Endodermal cell (in vitro differentiated cells): ENCODE results near the gene CAV3. TPM values are rescaled to one million over a fixed set of nuclear protein-coding genes. Genes with fewer than 3 reads are reported as not detected.

Experiments
- DNase-seq: peaks from one replicate; pipeline ENCODE4 v3.0.0-alpha.2; 2017
- H3K27ac ChIP-seq: 2 replicates; pipeline ENCODE4 v1.5.1; 2013; ENCODE audit warnings: mild to moderate bottlenecking, low read depth, low read length, moderate library complexity
- H3K27me3 ChIP-seq: 2 replicates; pipeline ENCODE4 v1.6.1; 2013; ENCODE audit warnings: mild to moderate bottlenecking, low read length, moderate library complexity; ENCODE audit not compliant: insufficient read depth, control insufficient read depth, poor library complexity, severe bottlenecking
- H3K36me3 ChIP-seq: 2 replicates; pipeline ENCODE4 v1.7.0; 2013; ENCODE audit warnings: mild to moderate bottlenecking, low read length, moderate library complexity; ENCODE audit not compliant: control insufficient read depth, insufficient read depth
- H3K4me1 ChIP-seq: one replicate; pipeline ENCODE4 v1.7.0; 2013; ENCODE audit warnings: low read length; ENCODE audit not compliant: control insufficient read depth, insufficient read depth
- H3K4me3 ChIP-seq: 2 replicates; pipeline ENCODE4 v1.5.1; 2013; ENCODE audit warnings: mild to moderate bottlenecking, low read length, moderate library complexity
- H3K9ac ChIP-seq: 2 replicates; pipeline ENCODE4 v1.6.1; 2013; ENCODE audit warnings: mild to moderate bottlenecking, low read length, moderate library complexity; ENCODE audit not compliant: poor library complexity, severe bottlenecking; ENCODE audit errors: extremely low read depth
- H3K9me3 ChIP-seq: 2 replicates; pipeline ENCODE4 v1.6.1; 2013; ENCODE audit warnings: mild to moderate bottlenecking, low read length, moderate library complexity; ENCODE audit not compliant: control insufficient read depth
- H3K27ac Mint-ChIP-seq: 2 replicates; pipeline ENCODE4 v1.8.0; 2020; ENCODE audit warnings: mixed read lengths
- H3K27me3 Mint-ChIP-seq: 2 replicates; pipeline ENCODE4 v1.8.0; 2021; ENCODE audit warnings: mild to moderate bottlenecking, mixed read lengths; ENCODE audit not compliant: insufficient read depth
- H3K36me3 Mint-ChIP-seq: 2 replicates; pipeline ENCODE4 v1.8.0; 2020; ENCODE audit warnings: low read depth, mixed read lengths
- H3K4me1 Mint-ChIP-seq: 2 replicates; pipeline ENCODE4 v1.8.0; 2020; ENCODE audit warnings: mixed read lengths
- H3K4me3 Mint-ChIP-seq: 2 replicates; pipeline ENCODE4 v1.8.0; 2020; ENCODE audit warnings: mild to moderate bottlenecking, moderate library complexity, mixed read lengths
- H3K9me3 Mint-ChIP-seq: 2 replicates; pipeline ENCODE4 v1.8.0; 2020; ENCODE audit warnings: mild to moderate bottlenecking, mixed read lengths
- WGBS, 2 experiments: methylation state at CpG; one replicate each; pipeline versions ENCODE4 v1.1.5 to v1.1.7; 2013; ENCODE audit warnings: missing lambda C conversion rate in 2 of 2, mixed read lengths in 1 of 2; ENCODE audit not compliant: insufficient coverage in 1 of 2, insufficient read length in 1 of 2; 5-methylcytosine and 5-hydroxymethylcytosine counted together
- total RNA-seq, 2 donors: library from RNA; stranded (reverse); fragmentation: NEBNext Ultra II Directional in 1 of 2; extraction: Animal tissue kit (Norgen Biotek cat#: 25700) in 1 of 2; gene quantifications; 2 replicates in 1 of 2; 3 replicates in 1 of 2; pipeline ENCODE4 v1.2.1, GENCODE V29; 2021
- TF ChIP-seq, protein P1 (sequence below): fragments of 200-600 bp; sonication (generic); conservative IDR thresholded peaks from 2 replicates; pipeline ENCODE4 v1.5.0; 2021; ENCODE audit warnings: antibody characterized with exemption, mild to moderate bottlenecking

The CAV3 gene
- total RNA-seq, 2 donors from 2014 or later: not detected

GRCh38 chr3:8775602-8776001 is 42.0 kb downstream of the CAV3 start:
- Histone ChIP-seq H3K9ac (no peak overlapping the region), H3K4me3 (no peak overlapping the region), H3K9me3 (no peaks in the 10 kb centered on the region), H3K4me1 (peaks cover 4% of the 10 kb centered on the region), H3K27ac (no peak overlapping the region), H3K27me3 (no peaks in the 10 kb centered on the region), H3K36me3 (no peaks in the 10 kb centered on the region)
- no peak for DNase-seq
- TF ChIP-seq, protein P1, sequence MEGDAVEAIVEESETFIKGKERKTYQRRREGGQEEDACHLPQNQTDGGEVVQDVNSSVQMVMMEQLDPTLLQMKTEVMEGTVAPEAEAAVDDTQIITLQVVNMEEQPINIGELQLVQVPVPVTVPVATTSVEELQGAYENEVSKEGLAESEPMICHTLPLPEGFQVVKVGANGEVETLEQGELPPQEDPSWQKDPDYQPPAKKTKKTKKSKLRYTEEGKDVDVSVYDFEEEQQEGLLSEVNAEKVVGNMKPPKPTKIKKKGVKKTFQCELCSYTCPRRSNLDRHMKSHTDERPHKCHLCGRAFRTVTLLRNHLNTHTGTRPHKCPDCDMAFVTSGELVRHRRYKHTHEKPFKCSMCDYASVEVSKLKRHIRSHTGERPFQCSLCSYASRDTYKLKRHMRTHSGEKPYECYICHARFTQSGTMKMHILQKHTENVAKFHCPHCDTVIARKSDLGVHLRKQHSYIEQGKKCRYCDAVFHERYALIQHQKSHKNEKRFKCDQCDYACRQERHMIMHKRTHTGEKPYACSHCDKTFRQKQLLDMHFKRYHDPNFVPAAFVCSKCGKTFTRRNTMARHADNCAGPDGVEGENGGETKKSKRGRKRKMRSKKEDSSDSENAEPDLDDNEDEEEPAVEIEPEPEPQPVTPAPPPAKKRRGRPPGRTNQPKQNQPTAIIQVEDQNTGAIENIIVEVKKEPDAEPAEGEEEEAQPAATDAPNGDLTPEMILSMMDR: no peak
- Mint-ChIP-seq H3K9me3 (no peaks in the 10 kb centered on the region), H3K36me3 (peaks cover 2% of the 10 kb centered on the region), H3K27me3 (peaks cover 7% of the 10 kb centered on the region), H3K4me3 (no peak overlapping the region), H3K4me1 (peaks cover 23% of the 10 kb centered on the region), H3K27ac (peak overlapping the region; percentile 4)
- 92 to 95% methylated on average over 6 of the region's 6 CpGs for WGBS, 2 experiments

DNA sequence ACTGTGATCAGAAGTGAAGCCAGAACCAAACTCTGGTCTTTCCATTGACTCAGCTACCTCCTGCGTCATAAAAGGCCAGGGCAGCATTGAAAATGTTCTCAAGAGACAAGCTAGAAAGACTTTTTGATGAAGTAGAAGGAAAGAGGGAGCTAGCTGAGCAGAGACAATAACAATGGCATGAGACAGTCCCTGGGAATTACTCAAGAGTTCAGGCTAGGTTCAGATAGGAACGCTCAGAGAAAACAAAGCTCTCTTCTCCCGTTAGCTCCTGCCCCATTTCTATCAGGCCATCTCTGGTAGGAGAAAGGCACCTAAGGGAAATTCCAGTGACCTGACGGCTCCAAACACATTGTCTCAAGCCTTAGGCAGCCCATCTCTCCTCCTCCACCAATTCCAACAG is 42.8 kb downstream of the CAV3 start:
- Histone ChIP-seq H3K36me3 (no peaks in the 10 kb centered on the region), H3K27me3 (no peaks in the 10 kb centered on the region), H3K27ac (no peak overlapping the region), H3K4me3 (no peak overlapping the region), H3K9ac (no peak overlapping the region), H3K4me1 (peaks cover 1% of the 10 kb centered on the region), H3K9me3 (no peaks in the 10 kb centered on the region)
- TF ChIP-seq, protein P1: no peak
- peaks cover 7% of the 10 kb centered on the region for H3K27me3 Mint-ChIP-seq
- H3K27ac Mint-ChIP-seq: no peak overlapping the region
- 67 to 75% methylated on average over 2 to 4 of the region's 4 CpGs for WGBS, 2 experiments
- H3K9me3 Mint-ChIP-seq: no peaks in the 10 kb centered on the region
- DNase-seq: peak; percentile 41
- peaks cover 15% of the 10 kb centered on the region for H3K4me1 Mint-ChIP-seq
- peaks cover 2% of the 10 kb centered on the region for H3K36me3 Mint-ChIP-seq
- no peak overlapping the region for H3K4me3 Mint-ChIP-seq

DNA sequence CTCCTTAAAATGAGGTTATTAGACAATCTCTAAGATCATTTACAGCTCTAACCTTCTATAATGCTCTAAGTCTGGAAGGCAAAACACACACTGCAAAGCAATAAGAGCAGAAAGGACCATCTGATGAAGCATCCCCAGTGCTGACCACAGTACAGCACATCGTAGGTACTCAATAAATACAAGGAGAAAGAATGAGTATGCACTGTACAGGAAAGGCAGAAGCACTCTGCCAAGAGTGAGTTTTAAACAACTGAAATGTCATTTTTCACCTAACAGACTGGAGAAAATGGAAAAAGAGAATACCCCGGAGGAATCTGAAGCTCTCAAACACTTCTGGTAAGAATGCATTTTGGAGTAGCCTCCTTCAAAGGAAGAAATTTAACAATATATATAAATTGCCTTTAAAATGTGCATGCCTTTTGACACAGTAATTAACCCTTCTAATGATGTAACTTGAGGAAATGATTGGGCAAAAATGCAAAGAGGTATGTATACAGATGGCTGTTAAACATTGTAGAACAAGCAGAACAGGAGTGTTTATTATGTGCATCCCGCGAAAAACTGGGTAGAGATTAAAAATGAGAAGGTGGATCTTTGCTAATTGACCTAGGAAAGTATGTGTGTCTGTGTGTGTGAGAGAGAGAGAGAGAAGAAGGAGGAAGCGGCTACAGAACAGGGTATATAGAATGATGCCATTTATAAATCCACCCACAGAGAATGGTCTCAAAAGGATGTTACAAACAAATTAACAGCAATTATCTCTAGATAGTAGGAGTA is 43.8 kb downstream of the CAV3 start:
- H3K9me3 ChIP-seq: no peaks in the 10 kb centered on the region
- H3K27ac ChIP-seq: no peak overlapping the region
- H3K27ac Mint-ChIP-seq: no peak overlapping the region

More for the DNA sequence above, 43.8 kb downstream of the CAV3 start:
- Mint-ChIP-seq H3K9me3 (no peaks in the 10 kb centered on the region), H3K36me3 (peaks cover 2% of the 10 kb centered on the region), H3K4me1 (peaks cover 15% of the 10 kb centered on the region), H3K4me3 (no peak overlapping the region), H3K27me3 (peaks cover 7% of the 10 kb centered on the region)
- TF ChIP-seq, protein P1: no peak
- no peak overlapping the region for H3K4me3 ChIP-seq
- no peaks in the 10 kb centered on the region for H3K4me1 ChIP-seq
- H3K9ac ChIP-seq: no peak overlapping the region
- no peaks in the 10 kb centered on the region for H3K36me3 ChIP-seq
- no peak for DNase-seq
- no peaks in the 10 kb centered on the region for H3K27me3 ChIP-seq
- 97% methylated on average over 3 to 4 of the region's 5 CpGs for WGBS, 2 experiments
